ENCODE results near the gene ATAD3C. TPM values are rescaled to one million over a fixed set of nuclear protein-coding genes. Genes with fewer than 3 reads are reported as not detected.
"Not testable (repeated sequence)": the region's sequence is repeated elsewhere in the genome, so short reads cannot be mapped to it uniquely, and the experiment has no call there.

Gene ATAD3C
- total RNA-seq, 1 experiment from 2014 or later, result not detected

- peak; percentile 92 for DNase-seq (ENCODE audit: low read depth)
Measured at GRCh38 chr1:1471389-1472052, 22.0 kb downstream of the ATAD3C start, which contains the start of gene ATAD3B. Gene ATAD3B, plus strand, starts transcription at chr1:1471765. Its CDS starts 120 bp downstream, at chr1:1471885.

- DNase-seq (ENCODE audit: low read depth), result not testable (repeated sequence)
Measured at GRCh38 chr1:1472053-1472876, 22.8 kb downstream of the ATAD3C start.

- not testable (repeated sequence) for DNase-seq (ENCODE audit: low read depth)
Measured at GRCh38 chr1:1476011-1476410, 26.5 kb downstream of the ATAD3C start.

GRCh38 chr1:1477206-1477605 lies 27.7 kb downstream of the ATAD3C start:
- no peak for DNase-seq (ENCODE audit: low read depth)

GRCh38 chr1:1479547-1480487 lies 30.3 kb downstream of the ATAD3C start:
- DNase-seq (ENCODE audit: low read depth), result no peak

GRCh38 chr1:1480488-1480867 lies 31.0 kb downstream of the ATAD3C start:
- DNase-seq (ENCODE audit: low read depth), result not testable (repeated sequence)

- not testable (repeated sequence) for DNase-seq (ENCODE audit: low read depth)
Measured at GRCh38 chr1:1481811-1482210, 32.3 kb downstream of the ATAD3C start.

GRCh38 chr1:1482856-1483255 lies 33.4 kb downstream of the ATAD3C start:
- DNase-seq (ENCODE audit: low read depth), result no peak

GRCh38 chr1:1483714-1484113 lies 34.2 kb downstream of the ATAD3C start:
- DNase-seq (ENCODE audit: low read depth), result no peak

- not testable (repeated sequence) for DNase-seq (ENCODE audit: low read depth)
Measured at GRCh38 chr1:1484976-1485750, 35.7 kb downstream of the ATAD3C start.

- not testable (repeated sequence) for DNase-seq (ENCODE audit: low read depth)
Measured at GRCh38 chr1:1485755-1486317, 36.3 kb downstream of the ATAD3C start.

GRCh38 chr1:1487701-1488100 lies 38.2 kb downstream of the ATAD3C start:
- no peak for DNase-seq (ENCODE audit: low read depth)

GRCh38 chr1:1489231-1489630 lies 39.7 kb downstream of the ATAD3C start:
- DNase-seq (ENCODE audit: low read depth), result no peak

- DNase-seq (ENCODE audit: low read depth), result no peak
Measured at GRCh38 chr1:1489861-1490260, 40.4 kb downstream of the ATAD3C start.

GRCh38 chr1:1490633-1491230 lies 41.2 kb downstream of the ATAD3C start:
- no peak for DNase-seq (ENCODE audit: low read depth)

- no peak for DNase-seq (ENCODE audit: low read depth)
Measured at GRCh38 chr1:1491601-1492000, 42.1 kb downstream of the ATAD3C start.

GRCh38 chr1:1494311-1494710 lies 44.8 kb downstream of the ATAD3C start:
- not testable (repeated sequence) for DNase-seq (ENCODE audit: low read depth)

- DNase-seq (ENCODE audit: low read depth), result not testable (repeated sequence)
Measured at GRCh38 chr1:1495461-1495975, 46.0 kb downstream of the ATAD3C start.

GRCh38 chr1:1504777-1505365 lies 55.4 kb downstream of the ATAD3C start:
- DNase-seq (ENCODE audit: low read depth), result peak; percentile 73
